Epithelial cell of esophagus (primary cell): ENCODE measurements around the gene ANKRD33B.

Experiments used
- DNase-seq: peaks from one replicate; pipeline ENCODE4 v3.0.0; 2010; ENCODE audit warnings: low read depth
- H3K4me3 ChIP-seq: 2 replicates; pipeline ENCODE4 v1.5.1; 2011; ENCODE audit warnings: mild to moderate bottlenecking, low read length, control low read depth
- CTCF ChIP-seq: IDR thresholded peaks from 2 replicates; pipeline ENCODE4 v1.5.1; 2011; ENCODE audit warnings: low read depth, mild to moderate bottlenecking, low read length, control low read depth, inconsistent platforms; ENCODE audit not compliant: insufficient read depth; ENCODE audit errors: missing control alignments

The ANKRD33B gene

GRCh38 chr5:10537624-10538023 lies 26.2 kb upstream of the ANKRD33B start:
- TF ChIP-seq CTCF, result no peak
- no peak for DNase-seq
- no peak overlapping the region for H3K4me3 ChIP-seq

GRCh38 chr5:10538103-10538788 lies 25.6 kb upstream of the ANKRD33B start:
- H3K4me3 ChIP-seq, result no peak overlapping the region
- no peak for TF ChIP-seq CTCF
- no peak for DNase-seq

- peak; percentile 39 for DNase-seq
- no peak overlapping the region for H3K4me3 ChIP-seq
- no peak for TF ChIP-seq CTCF
These were observed 24.8 kb upstream of the ANKRD33B start for GRCh38 chr5:10538789-10539686.

GRCh38 chr5:10539687-10539998 lies 24.2 kb upstream of the ANKRD33B start:
- no peak overlapping the region for H3K4me3 ChIP-seq
- no peak for DNase-seq
- no peak for TF ChIP-seq CTCF

- no peak overlapping the region for H3K4me3 ChIP-seq
- DNase-seq, result no peak
- TF ChIP-seq CTCF, result no peak
These were observed 23.8 kb upstream of the ANKRD33B start for GRCh38 chr5:10540036-10540544.

- no peak overlapping the region for H3K4me3 ChIP-seq
- no peak for TF ChIP-seq CTCF
- DNase-seq, result no peak
These were observed 22.8 kb upstream of the ANKRD33B start for GRCh38 chr5:10540951-10541646.
